Stimulated activated CD8-positive, alpha-beta memory T cell treated with anti-CD3 and anti-CD28 coated beads, Interleukin-2, amount 100 ng/mL, for 1 hour (primary cell): ENCODE results near the gene OR10R2.

Experiments used
- DNase-seq, 2 donors: peaks; one replicate each; pipeline ENCODE4 v3.0.0-alpha.2; 2020; ENCODE audit warnings: low read depth in 2 of 2

The OR10R2 gene

DNA sequence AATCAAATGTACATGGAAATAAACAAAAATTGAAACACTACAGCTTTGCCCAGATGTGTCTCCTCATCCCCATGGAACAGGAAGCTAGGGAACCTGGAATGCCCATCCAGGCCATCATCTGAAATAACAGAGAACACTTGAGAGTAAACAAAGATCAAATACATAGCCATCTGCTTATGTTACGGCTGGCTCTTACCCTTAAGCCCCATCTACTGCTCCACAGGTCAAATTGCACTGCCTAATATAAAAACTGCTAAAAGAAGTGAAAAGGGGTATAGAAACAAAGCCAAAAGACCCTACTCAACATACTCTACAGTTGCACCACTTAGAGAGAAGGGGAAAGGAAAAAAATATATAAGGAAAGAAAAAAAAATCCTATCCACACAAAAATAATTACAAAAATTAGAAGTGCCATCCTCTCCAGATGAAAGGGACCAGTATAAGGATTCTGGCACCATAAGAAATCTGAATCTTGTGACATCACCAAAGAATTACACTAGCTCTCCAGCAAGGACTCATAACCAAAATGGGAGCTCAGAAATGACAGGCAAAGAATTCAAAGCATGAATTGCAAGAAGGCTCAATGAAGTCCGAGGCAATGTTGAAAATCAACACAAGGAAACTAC, 55.3 kb downstream of the OR10R2 start:
- no peak for DNase-seq
